Liver (tissue), 9 donors: ENCODE results near the gene CT55. TPM values are rescaled to one million over a fixed set of nuclear protein-coding genes. Genes with fewer than 3 reads are reported as not detected.
"Not testable (repeated sequence)": the region's sequence is repeated elsewhere in the genome, so short reads cannot be mapped to it uniquely, and the experiment has no call there.

Experiments used
- DNase-seq: peaks from one replicate; pipeline ENCODE4 v3.0.0-alpha.2; 2017; ENCODE audit warnings: low spot score
- H3K27ac ChIP-seq, 2 donors: one replicate each; pipeline ENCODE4 v1.7.0; 2013; ENCODE audit warnings: inconsistent platforms in 2 of 2, low read length in 2 of 2, control low read depth in 1 of 2, low read depth in 1 of 2, mild to moderate bottlenecking in 1 of 2
- H3K27me3 ChIP-seq, 4 donors: one replicate each; pipeline versions ENCODE4 v1.6.1 to v1.7.0; 2013; ENCODE audit warnings: low read length in 3 of 4, inconsistent platforms in 1 of 4, mild to moderate bottlenecking in 1 of 4, moderate library complexity in 1 of 4; ENCODE audit not compliant: control insufficient read depth in 4 of 4, insufficient read depth in 4 of 4
- H3K36me3 ChIP-seq, 4 donors: one replicate each; pipeline versions ENCODE4 v1.6.1 to v1.7.0; 2013; ENCODE audit warnings: low read length in 3 of 4, mild to moderate bottlenecking in 3 of 4, low read depth in 1 of 4, moderate library complexity in 1 of 4; ENCODE audit not compliant: control insufficient read depth in 4 of 4, insufficient read depth in 3 of 4
- H3K4me1 ChIP-seq, 4 donors: one replicate each; pipeline versions ENCODE4 v1.6.1 to v1.7.0; 2013; ENCODE audit warnings: low read length in 3 of 4, mild to moderate bottlenecking in 3 of 4, moderate library complexity in 1 of 4; ENCODE audit not compliant: control insufficient read depth in 4 of 4, insufficient read depth in 4 of 4
- H3K4me3 ChIP-seq, 3 donors: one replicate each; pipeline versions ENCODE4 v1.6.1 to v1.7.0; 2013; ENCODE audit warnings: low read length in 3 of 3, control low read depth in 1 of 3, low read depth in 1 of 3, mild to moderate bottlenecking in 1 of 3
- H3K9ac ChIP-seq, 2 donors: one replicate each; pipeline ENCODE4 v1.7.0; 2013; ENCODE audit warnings: low read length in 2 of 2, mild to moderate bottlenecking in 2 of 2, moderate library complexity in 2 of 2, control low read depth in 1 of 2, low read depth in 1 of 2
- H3K9me3 ChIP-seq, 4 donors: one replicate each; pipeline versions ENCODE4 v1.6.1 to v1.7.0; 2013; ENCODE audit warnings: low read length in 3 of 4; ENCODE audit not compliant: control insufficient read depth in 4 of 4
- CTCF ChIP-seq: fragments of 150-350 bp; IDR thresholded peaks from 2 replicates; pipeline ENCODE4 v1.5.1; 2017; ENCODE audit warnings: improper control_type of control experiment, low read depth, low read length; ENCODE audit not compliant: missing input control
- FOXA1 ChIP-seq: IDR thresholded peaks from 2 replicates; pipeline ENCODE4 v1.6.1; 2016; ENCODE audit warnings: antibody characterized with exemption
- FOXA2 ChIP-seq: IDR thresholded peaks from 2 replicates; pipeline ENCODE4 v1.6.1; 2016; ENCODE audit warnings: antibody characterized with exemption
- GABPA ChIP-seq, 2 donors: IDR thresholded peaks in 1 of 2; conservative IDR thresholded peaks in 1 of 2; 2 replicates each; pipeline ENCODE4 v1.6.1; 2016; ENCODE audit warnings: antibody characterized with exemption in 2 of 2, mild to moderate bottlenecking in 1 of 2, moderate library complexity in 1 of 2
- HNF4A ChIP-seq, 2 donors: conservative IDR thresholded peaks; 2 replicates each; pipeline ENCODE4 v1.6.1; 2016; ENCODE audit warnings: antibody characterized with exemption in 2 of 2, mild to moderate bottlenecking in 2 of 2
- HNF4G ChIP-seq: IDR thresholded peaks from 2 replicates; pipeline ENCODE4 v1.6.1; 2016; ENCODE audit warnings: antibody characterized with exemption
- JUND ChIP-seq, 2 donors: IDR thresholded peaks; 2 replicates each; pipeline ENCODE4 v1.6.1; 2016; ENCODE audit warnings: antibody characterized with exemption in 2 of 2
- MAX ChIP-seq: IDR thresholded peaks from 2 replicates; pipeline ENCODE4 v1.6.1; 2016; ENCODE audit warnings: antibody characterized with exemption
- NR2F2 ChIP-seq: IDR thresholded peaks from 2 replicates; pipeline ENCODE4 v1.6.1; 2016; ENCODE audit warnings: antibody characterized with exemption
- RAD21 ChIP-seq, 2 donors: IDR thresholded peaks; 2 replicates each; pipeline ENCODE4 v1.6.1; 2016; ENCODE audit warnings: antibody characterized with exemption in 2 of 2, mild to moderate bottlenecking in 2 of 2
- REST ChIP-seq: IDR thresholded peaks from 2 replicates; pipeline ENCODE4 v1.6.1; 2016; ENCODE audit warnings: antibody characterized with exemption, mild to moderate bottlenecking
- RXRA ChIP-seq, 2 donors: IDR thresholded peaks; 2 replicates each; pipeline ENCODE4 v1.6.1; 2017 to 2018; ENCODE audit warnings: antibody characterized with exemption in 2 of 2, mild to moderate bottlenecking in 1 of 2
- SP1 ChIP-seq: IDR thresholded peaks from 2 replicates; pipeline ENCODE4 v1.6.1; 2018; ENCODE audit warnings: antibody characterized with exemption, mild to moderate bottlenecking
- TAF1 ChIP-seq: conservative IDR thresholded peaks from 2 replicates; pipeline ENCODE4 v1.6.1; 2016; ENCODE audit warnings: antibody characterized with exemption, mild to moderate bottlenecking
- YY1 ChIP-seq: IDR thresholded peaks from 2 replicates; pipeline ENCODE4 v1.6.1; 2016; ENCODE audit warnings: antibody characterized with exemption, mild to moderate bottlenecking
- ZBTB33 ChIP-seq: IDR thresholded peaks from 2 replicates; pipeline ENCODE4 v1.6.1; 2016; ENCODE audit warnings: antibody characterized with exemption
- WGBS: extraction: QIAGEN DNeasy Blood & Tissue Kit; methylation state at CpG from one replicate; pipeline ENCODE4 v1.1.7; 2013; 5-methylcytosine and 5-hydroxymethylcytosine counted together
- polyA plus RNA-seq, 2 donors: library from polyadenylated mRNA; stranded (reverse) in 1 of 2; unstranded in 1 of 2; fragments of 200-250 nt in 1 of 2; fragments of >200 nt in 1 of 2; fragmentation: Nextera tagmentation in 1 of 2; extraction: Ambion mirVana in 1 of 2; gene quantifications; one replicate each; pipeline versions ENCODE4 v1.2.1 to v1.2.3, GENCODE V29; 2013 to 2015
- total RNA-seq, 2 donors: library from RNA; depleted of rRNA; stranded (reverse); fragments of >200 nt; gene quantifications; one replicate each; pipeline ENCODE4 v1.2.3, GENCODE V29; 2014
- TF ChIP-seq, protein P1 (sequence below): IDR thresholded peaks from 2 replicates; pipeline ENCODE4 v1.6.1; 2016; ENCODE audit warnings: antibody characterized with exemption
- donor health status: healthy.
- donor health status: healthy.
- donor health status: healthy.
- donor health status: healthy.
- donor health status: healthy.

Gene CT55
- total and polyA plus RNA-seq, 4 donors = not detected

DNA sequence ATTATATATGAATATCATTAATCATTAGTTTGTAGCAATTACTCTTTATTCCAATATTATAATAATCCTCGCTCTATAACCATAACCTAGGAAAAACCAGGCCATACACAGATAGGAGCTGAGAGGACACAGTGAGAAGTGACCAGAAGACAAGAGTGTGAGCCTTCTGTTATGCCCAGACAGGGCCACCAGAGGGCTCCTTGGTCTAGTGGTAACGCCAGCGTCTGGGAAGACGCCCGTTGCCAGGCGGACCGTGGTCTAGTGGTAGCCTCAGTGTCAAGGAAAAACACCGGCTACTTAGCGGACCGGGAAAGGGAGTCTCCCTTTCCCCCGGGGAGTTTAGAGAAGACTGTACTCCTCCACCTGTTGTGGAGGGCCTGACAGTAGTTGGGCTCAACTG, 35.2 kb upstream of the CT55 start:
- H3K36me3 ChIP-seq, H3K27ac ChIP-seq, H3K27me3 ChIP-seq, H3K4me3 ChIP-seq, H3K9me3 ChIP-seq, H3K9ac ChIP-seq, DNase-seq, H3K4me1 ChIP-seq: not testable (repeated sequence)
- WGBS = 28% methylated on average over 11 of the region's 11 CpGs
- TF ChIP-seq RAD21 (IDR thresholded peaks at IDR 0.05) = peak; percentile 56 to 66
- peak; percentile 13 for TF ChIP-seq CTCF

- DNase-seq = no peak
- no peak for TF ChIP-seq JUND (IDR thresholded peaks at IDR 0.05)
- TF ChIP-seq NR2F2 = no peak
- TF ChIP-seq FOXA2 = no peak
- no peak for TF ChIP-seq TAF1
- no peak for TF ChIP-seq FOXA1
- TF ChIP-seq MAX = no peak
- TF ChIP-seq ZBTB33 = no peak
- TF ChIP-seq RXRA (IDR thresholded peaks at IDR 0.05) = no peak
- TF ChIP-seq, protein P1, sequence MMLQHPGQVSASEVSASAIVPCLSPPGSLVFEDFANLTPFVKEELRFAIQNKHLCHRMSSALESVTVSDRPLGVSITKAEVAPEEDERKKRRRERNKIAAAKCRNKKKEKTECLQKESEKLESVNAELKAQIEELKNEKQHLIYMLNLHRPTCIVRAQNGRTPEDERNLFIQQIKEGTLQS = no peak
- TF ChIP-seq GABPA (IDR thresholded peaks at IDR 0.05 in 1 of 2, conservative IDR thresholded peaks at IDR 0.05 in 1 of 2) = no peak
- TF ChIP-seq HNF4A (conservative IDR thresholded peaks at IDR 0.05) = no peak
- Histone ChIP-seq H3K4me3 (no peak overlapping the region), H3K36me3 (no peaks in the 10 kb centered on the region), H3K27me3 (no peaks in the 10 kb centered on the region), H3K9ac (no peak overlapping the region), H3K27ac (no peak overlapping the region), H3K9me3 (no peaks in the 10 kb centered on the region), H3K4me1 (no peaks in the 10 kb centered on the region)
- WGBS = 82% methylated on average over 4 of the region's 4 CpGs
Observed at GRCh38 chrX:135200297-135200696, 29.1 kb upstream of the CT55 start.

DNA sequence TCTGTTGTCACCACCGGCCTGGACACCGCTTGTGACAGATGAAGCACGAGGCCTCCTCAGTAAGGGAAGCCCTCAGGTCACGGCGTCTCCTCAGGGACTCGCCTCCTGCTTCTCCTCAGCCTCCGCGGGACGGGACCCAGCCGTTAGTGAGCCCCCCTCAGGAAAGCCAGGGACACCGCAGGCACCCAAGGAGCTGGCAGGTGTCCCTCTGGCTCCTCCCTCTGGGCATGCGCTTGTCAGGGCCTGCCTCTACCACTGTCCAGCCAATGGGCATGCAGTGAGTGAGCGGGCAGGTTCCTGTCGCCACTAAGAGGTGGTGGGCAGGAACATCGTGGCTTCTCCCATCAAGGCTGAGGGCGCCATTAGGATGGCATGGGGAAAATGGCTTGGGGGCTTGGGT, 23.5 kb upstream of the CT55 start:
- H3K36me3 ChIP-seq = no peaks in the 10 kb centered on the region
- H3K27ac ChIP-seq = no peak overlapping the region
- no peaks in the 10 kb centered on the region for H3K4me1 ChIP-seq
- H3K9ac ChIP-seq = no peak overlapping the region
- no peaks in the 10 kb centered on the region for H3K9me3 ChIP-seq
- WGBS = 91% methylated on average over 16 of the region's 16 CpGs
- H3K27me3 ChIP-seq = peaks cover 0 to 3% (median 0%) of the 10 kb centered on the region in 4 donors
- TF ChIP-seq RXRA (IDR thresholded peaks at IDR 0.05) = no peak
- no peak for TF ChIP-seq SP1
- no peak for TF ChIP-seq HNF4G
- no peak for TF ChIP-seq REST
- no peak for TF ChIP-seq FOXA1
- no peak for TF ChIP-seq YY1
- no peak for TF ChIP-seq NR2F2
- no peak for DNase-seq
- H3K4me3 ChIP-seq = no peak overlapping the region
